ENCODE measurements around the gene GTF2A1L.

The GTF2A1L gene

DNA sequence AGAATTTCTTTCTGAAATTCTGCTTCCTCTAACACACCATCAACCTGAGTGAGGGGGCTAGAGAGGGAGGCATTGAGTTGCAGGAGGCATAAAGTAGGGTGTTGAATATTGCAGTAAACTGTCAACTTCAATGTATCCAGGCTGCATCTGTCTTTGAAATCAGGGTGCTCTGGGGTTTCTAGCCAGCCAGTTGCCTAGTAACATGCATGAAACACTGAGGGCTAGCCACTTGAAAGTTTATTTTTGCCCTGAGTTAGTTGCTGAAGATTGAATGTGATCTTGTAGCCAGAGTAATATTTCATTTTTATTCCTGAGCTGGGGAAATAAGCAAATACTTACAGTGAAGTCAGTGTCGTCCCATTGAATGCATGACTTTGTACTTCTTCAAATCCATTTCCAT lies 96.0 kb downstream of the GTF2A1L start:
- WGBS, 2 experiments, result 89% methylated on average over 1 of the region's 1 CpG; no CpG with 5 or more reads in 1 of the 2 experiments
- Histone ChIP-seq H3K36me3 (ENCODE audit: control insufficient read depth, insufficient read depth, low read length) (no peaks in the 10 kb centered on the region), H3K27me3 (ENCODE audit: control insufficient read depth, insufficient read depth, low read length, poor library complexity, severe bottlenecking) (no peaks in the 10 kb centered on the region), H3K9me3 (ENCODE audit: control insufficient read depth, low read length) (no peaks in the 10 kb centered on the region), H3K4me3 (ENCODE audit: insufficient read depth, low read depth, low read length) (no peak overlapping the region), H3K27ac (ENCODE audit: insufficient read depth, low read depth, low read length, poor library complexity, severe bottlenecking) (no peak overlapping the region), H3K4me1 (ENCODE audit: control insufficient read depth, insufficient read depth, low read length) (peaks cover 18% of the 10 kb centered on the region)

DNA sequence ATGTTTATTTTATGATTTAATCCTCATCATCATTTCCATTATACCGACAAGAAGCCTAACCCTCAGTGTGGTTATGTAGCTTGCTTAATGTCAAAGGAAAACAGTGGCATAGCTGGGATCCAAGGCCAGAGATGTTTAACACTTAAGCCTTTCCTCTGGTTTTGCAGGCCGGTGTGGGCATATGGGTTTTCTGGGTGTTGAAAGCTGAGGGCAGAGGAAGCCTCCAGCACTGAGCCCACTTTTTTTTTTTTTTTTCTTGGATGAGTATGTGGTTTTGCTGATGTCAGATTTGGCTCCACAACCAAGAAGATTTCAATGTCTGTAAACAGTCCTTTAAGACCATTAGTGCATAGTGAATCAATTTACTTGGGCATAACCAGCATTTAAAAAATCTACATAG lies 96.6 kb downstream of the GTF2A1L start:
- no peaks in the 10 kb centered on the region for H3K27me3 ChIP-seq (ENCODE audit: control insufficient read depth, insufficient read depth, low read length, poor library complexity, severe bottlenecking)
- H3K36me3 ChIP-seq (ENCODE audit: control insufficient read depth, insufficient read depth, low read length), result no peaks in the 10 kb centered on the region
- peaks cover 19% of the 10 kb centered on the region for H3K4me1 ChIP-seq (ENCODE audit: control insufficient read depth, insufficient read depth, low read length)
- no peak overlapping the region for H3K4me3 ChIP-seq (ENCODE audit: insufficient read depth, low read depth, low read length)
- 91 to 97% methylated on average over 1 to 2 of the region's 2 CpGs for WGBS, 2 experiments
- no peaks in the 10 kb centered on the region for H3K9me3 ChIP-seq (ENCODE audit: control insufficient read depth, low read length)
- no peak overlapping the region for H3K27ac ChIP-seq (ENCODE audit: insufficient read depth, low read depth, low read length, poor library complexity, severe bottlenecking)

DNA sequence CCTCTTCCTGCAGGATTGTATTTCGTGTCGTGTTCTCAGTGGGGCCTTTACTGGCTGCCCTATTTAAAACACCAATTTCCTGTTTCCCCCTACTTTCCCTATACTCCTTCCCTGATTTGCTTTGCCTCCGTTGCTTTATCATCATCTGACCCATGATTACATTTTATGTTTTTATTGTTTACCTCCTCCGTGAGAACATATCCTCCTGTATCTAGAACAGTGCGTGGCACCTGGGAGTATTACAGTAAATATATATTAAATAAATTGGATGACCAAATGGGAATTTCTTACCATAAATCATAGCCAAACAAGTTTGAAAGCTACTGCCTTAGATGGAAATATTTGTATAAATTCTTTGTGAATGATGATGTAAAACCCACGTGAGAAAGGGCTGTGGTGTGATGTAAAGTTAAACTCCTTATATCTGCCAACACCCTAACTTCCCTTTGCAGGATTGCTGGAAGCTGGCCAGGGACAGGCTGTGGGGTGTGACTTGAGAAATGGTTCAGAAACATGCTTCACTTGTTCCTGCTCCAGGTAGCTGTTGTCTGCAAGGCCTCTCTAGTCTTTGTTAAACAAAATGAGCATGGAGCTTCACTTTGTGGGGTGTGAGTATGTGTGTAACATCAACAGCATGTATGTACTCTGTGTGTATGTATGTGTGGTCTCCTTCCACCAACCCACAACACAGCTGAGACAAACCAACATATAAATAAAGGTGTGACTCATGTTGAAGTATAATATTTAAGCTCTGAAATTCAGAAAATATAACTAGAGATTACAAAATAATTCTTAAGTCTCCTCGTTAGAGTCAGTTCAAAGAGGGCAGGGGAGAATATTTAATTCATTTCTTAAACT lies 97.6 kb downstream of the GTF2A1L start:
- Histone ChIP-seq H3K9me3 (ENCODE audit: control insufficient read depth, low read length) (no peaks in the 10 kb centered on the region), H3K27me3 (ENCODE audit: control insufficient read depth, insufficient read depth, low read length, poor library complexity, severe bottlenecking) (no peaks in the 10 kb centered on the region), H3K36me3 (ENCODE audit: control insufficient read depth, insufficient read depth, low read length) (no peaks in the 10 kb centered on the region), H3K4me3 (ENCODE audit: insufficient read depth, low read depth, low read length) (no peak overlapping the region), H3K4me1 (ENCODE audit: control insufficient read depth, insufficient read depth, low read length) (peaks cover 23% of the 10 kb centered on the region), H3K27ac (ENCODE audit: insufficient read depth, low read depth, low read length, poor library complexity, severe bottlenecking) (no peak overlapping the region)
- 88% methylated on average over 4 to 5 of the region's 7 CpGs for whole genome bisulfite sequencing, 2 experiments

DNA sequence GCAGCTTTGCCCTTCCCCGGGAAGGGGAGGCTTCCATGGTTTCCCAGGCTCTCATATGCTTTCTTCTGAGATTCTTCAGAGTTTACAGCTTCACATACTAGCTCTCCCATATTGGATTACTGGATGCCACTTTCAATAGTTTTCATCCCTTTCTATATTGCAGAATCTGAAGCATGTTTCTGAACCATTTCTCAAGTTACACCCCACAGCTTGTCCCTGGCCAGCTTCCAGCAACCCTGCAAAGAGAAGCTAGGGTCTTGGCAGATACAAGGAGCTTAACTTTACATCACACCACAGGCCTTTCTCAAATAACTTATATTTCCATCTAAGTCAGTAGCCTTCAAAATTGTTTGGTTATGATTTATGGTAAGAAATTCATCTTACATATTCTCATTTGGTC lies 98.3 kb downstream of the GTF2A1L start:
- Histone ChIP-seq H3K9me3 (ENCODE audit: control insufficient read depth, low read length) (no peaks in the 10 kb centered on the region), H3K27ac (ENCODE audit: insufficient read depth, low read depth, low read length, poor library complexity, severe bottlenecking) (no peak overlapping the region), H3K4me1 (ENCODE audit: control insufficient read depth, insufficient read depth, low read length) (peaks cover 25% of the 10 kb centered on the region), H3K36me3 (ENCODE audit: control insufficient read depth, insufficient read depth, low read length) (no peaks in the 10 kb centered on the region), H3K4me3 (ENCODE audit: insufficient read depth, low read depth, low read length) (no peak overlapping the region), H3K27me3 (ENCODE audit: control insufficient read depth, insufficient read depth, low read length, poor library complexity, severe bottlenecking) (no peaks in the 10 kb centered on the region)
- WGBS, 2 experiments, result 87 to 88% methylated on average over 1 of the region's 1 CpG

DNA sequence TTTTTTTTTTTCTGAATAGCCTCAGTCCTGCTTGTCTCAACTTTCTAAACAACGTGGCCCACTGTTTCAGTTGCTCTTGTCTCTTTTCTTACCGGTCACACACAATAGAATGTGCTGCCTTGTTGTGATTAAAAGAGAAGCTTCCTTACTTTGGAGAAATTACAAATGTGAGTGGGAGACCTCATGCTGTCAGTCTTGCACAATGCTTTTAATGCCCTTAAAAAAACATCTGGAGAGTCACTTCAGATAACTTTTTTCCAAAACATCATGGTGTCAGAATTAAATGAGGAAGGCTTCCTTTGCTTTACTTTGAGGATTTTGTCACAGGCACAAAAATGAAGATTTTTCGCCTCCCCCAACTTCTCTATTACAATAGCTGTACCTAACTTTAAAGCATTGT lies 100.2 kb downstream of the GTF2A1L start:
- WGBS, 2 experiments, result 27% methylated on average over 1 to 3 of the region's 3 CpGs
- Histone ChIP-seq H3K4me3 (ENCODE audit: insufficient read depth, low read depth, low read length) (no peak overlapping the region), H3K4me1 (ENCODE audit: control insufficient read depth, insufficient read depth, low read length) (peaks cover 26% of the 10 kb centered on the region), H3K9me3 (ENCODE audit: control insufficient read depth, low read length) (no peaks in the 10 kb centered on the region), H3K27ac (ENCODE audit: insufficient read depth, low read depth, low read length, poor library complexity, severe bottlenecking) (no peak overlapping the region), H3K36me3 (ENCODE audit: control insufficient read depth, insufficient read depth, low read length) (no peaks in the 10 kb centered on the region), H3K27me3 (ENCODE audit: control insufficient read depth, insufficient read depth, low read length, poor library complexity, severe bottlenecking) (no peaks in the 10 kb centered on the region)

DNA sequence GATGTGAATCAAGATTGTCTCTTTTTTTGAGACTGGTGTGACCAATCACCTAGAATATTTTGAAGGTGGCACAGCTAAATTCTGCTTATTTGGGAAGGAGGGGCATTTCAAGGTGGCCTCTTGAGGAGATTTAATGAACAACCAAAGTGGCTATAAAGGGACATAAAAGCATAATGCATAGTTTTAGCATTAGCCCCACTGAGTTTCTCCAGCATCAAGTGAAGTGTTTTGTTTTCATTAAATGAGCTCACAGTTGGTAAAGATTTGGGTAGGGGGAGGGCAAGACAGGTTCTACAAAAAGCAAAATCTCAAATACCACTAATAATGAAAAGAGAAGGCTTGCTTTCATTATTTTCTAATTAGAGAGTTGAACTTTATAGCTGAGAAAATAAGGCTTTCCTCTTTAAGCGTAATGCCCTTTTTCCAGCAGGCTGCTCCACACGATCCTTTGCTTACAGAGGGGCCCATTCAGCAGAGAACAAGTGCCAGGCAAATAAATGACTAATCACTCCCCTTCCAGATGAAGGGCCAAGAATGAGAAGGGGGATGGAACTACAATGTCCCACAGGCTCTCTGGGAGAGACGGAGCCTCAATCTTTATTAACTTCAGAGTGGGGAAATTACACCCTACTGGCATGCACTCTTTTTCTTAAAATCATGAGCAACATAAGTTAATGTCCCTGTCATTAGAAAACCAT lies 102.0 kb downstream of the GTF2A1L start:
- no peak overlapping the region for H3K27ac ChIP-seq (ENCODE audit: insufficient read depth, low read depth, low read length, poor library complexity, severe bottlenecking)
- 13 to 31% methylated on average over 3 of the region's 3 CpGs for WGBS, 2 experiments

DNA sequence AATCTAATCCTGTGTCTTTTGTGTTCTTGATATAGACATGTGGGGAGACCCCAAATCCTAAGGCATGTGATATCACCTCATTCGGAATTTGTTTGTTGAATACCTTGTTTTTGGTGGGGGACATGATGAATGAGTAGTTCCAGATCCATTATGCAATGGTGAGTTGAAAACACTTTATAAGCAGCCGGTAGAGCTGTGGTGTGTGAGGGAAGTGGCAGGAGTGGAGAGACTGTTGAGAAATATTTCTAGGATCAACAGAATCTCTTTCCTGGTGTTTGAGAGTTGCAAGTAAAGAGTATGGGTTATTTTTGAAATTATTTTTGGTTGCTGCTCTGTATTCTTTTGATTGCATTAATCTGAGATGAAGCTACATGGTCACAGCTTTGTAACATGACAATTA lies 103.5 kb downstream of the GTF2A1L start:
- no peaks in the 10 kb centered on the region for H3K9me3 ChIP-seq (ENCODE audit: control insufficient read depth, low read length)
- 93 to 96% methylated on average over 2 of the region's 2 CpGs for WGBS, 2 experiments
- no peak overlapping the region for H3K27ac ChIP-seq (ENCODE audit: insufficient read depth, low read depth, low read length, poor library complexity, severe bottlenecking)
- no peaks in the 10 kb centered on the region for H3K27me3 ChIP-seq (ENCODE audit: control insufficient read depth, insufficient read depth, low read length, poor library complexity, severe bottlenecking)
- no peaks in the 10 kb centered on the region for H3K36me3 ChIP-seq (ENCODE audit: control insufficient read depth, insufficient read depth, low read length)
- H3K4me1 ChIP-seq (ENCODE audit: control insufficient read depth, insufficient read depth, low read length), result peaks cover 30% of the 10 kb centered on the region
- no peak overlapping the region for H3K4me3 ChIP-seq (ENCODE audit: insufficient read depth, low read depth, low read length)

More for the DNA sequence above, 102.0 kb downstream of the GTF2A1L start:
- Histone ChIP-seq H3K36me3 (ENCODE audit: control insufficient read depth, insufficient read depth, low read length) (no peaks in the 10 kb centered on the region), H3K4me3 (ENCODE audit: insufficient read depth, low read depth, low read length) (no peak overlapping the region), H3K9me3 (ENCODE audit: control insufficient read depth, low read length) (no peaks in the 10 kb centered on the region), H3K27me3 (ENCODE audit: control insufficient read depth, insufficient read depth, low read length, poor library complexity, severe bottlenecking) (no peaks in the 10 kb centered on the region), H3K4me1 (ENCODE audit: control insufficient read depth, insufficient read depth, low read length) (peaks cover 30% of the 10 kb centered on the region)

DNA sequence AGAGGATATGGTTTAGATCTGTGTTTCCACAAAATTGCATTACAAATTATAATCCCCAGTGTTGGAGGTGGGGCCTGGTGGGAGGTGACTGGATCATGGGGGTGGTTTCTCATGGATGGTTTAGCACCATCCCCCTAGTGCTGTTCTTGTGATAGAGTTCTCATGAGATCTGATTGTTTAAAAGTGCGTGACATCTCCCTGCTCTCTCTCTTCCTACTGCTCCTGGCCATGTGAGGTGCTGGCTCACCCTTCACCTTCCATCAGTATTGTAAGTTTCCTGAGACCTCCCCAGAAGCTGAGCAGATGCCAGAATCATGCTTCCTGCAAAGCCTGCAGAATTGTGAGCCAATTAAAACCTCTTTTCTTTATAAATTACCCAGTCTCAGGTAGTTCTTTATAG lies 104.7 kb downstream of the GTF2A1L start:
- H3K4me3 ChIP-seq (ENCODE audit: insufficient read depth, low read depth, low read length), result no peak overlapping the region
- no peaks in the 10 kb centered on the region for H3K27me3 ChIP-seq (ENCODE audit: control insufficient read depth, insufficient read depth, low read length, poor library complexity, severe bottlenecking)
- H3K36me3 ChIP-seq (ENCODE audit: control insufficient read depth, insufficient read depth, low read length), result no peaks in the 10 kb centered on the region
- WGBS, 2 experiments, result 87 to 96% methylated on average over 1 of the region's 1 CpG
- peaks cover 30% of the 10 kb centered on the region for H3K4me1 ChIP-seq (ENCODE audit: control insufficient read depth, insufficient read depth, low read length)
- H3K9me3 ChIP-seq (ENCODE audit: control insufficient read depth, low read length), result no peaks in the 10 kb centered on the region
- no peak overlapping the region for H3K27ac ChIP-seq (ENCODE audit: insufficient read depth, low read depth, low read length, poor library complexity, severe bottlenecking)

DNA sequence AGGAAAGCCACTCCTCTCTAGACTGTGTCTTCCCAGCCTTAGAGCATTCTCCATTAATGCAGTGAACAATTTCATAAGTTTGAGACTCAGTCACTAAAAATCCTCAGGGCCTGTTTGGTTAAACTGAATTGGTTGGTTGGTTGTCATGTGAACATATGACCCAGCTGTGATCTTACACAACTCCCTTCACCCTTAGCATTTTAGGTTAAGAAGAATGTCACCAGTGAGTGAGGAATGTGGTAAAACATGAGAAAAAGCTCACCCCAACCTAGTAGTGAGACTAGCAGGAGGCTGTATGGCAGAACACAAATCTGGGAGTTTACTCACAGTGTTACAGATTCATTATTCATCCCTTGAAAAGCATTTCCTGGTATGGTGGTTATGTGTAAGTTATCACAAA lies 105.5 kb downstream of the GTF2A1L start:
- Histone ChIP-seq H3K4me1 (ENCODE audit: control insufficient read depth, insufficient read depth, low read length) (peaks cover 22% of the 10 kb centered on the region), H3K27me3 (ENCODE audit: control insufficient read depth, insufficient read depth, low read length, poor library complexity, severe bottlenecking) (no peaks in the 10 kb centered on the region), H3K9me3 (ENCODE audit: control insufficient read depth, low read length) (no peaks in the 10 kb centered on the region), H3K4me3 (ENCODE audit: insufficient read depth, low read depth, low read length) (no peak overlapping the region), H3K36me3 (ENCODE audit: control insufficient read depth, insufficient read depth, low read length) (no peaks in the 10 kb centered on the region), H3K27ac (ENCODE audit: insufficient read depth, low read depth, low read length, poor library complexity, severe bottlenecking) (no peak overlapping the region)

DNA sequence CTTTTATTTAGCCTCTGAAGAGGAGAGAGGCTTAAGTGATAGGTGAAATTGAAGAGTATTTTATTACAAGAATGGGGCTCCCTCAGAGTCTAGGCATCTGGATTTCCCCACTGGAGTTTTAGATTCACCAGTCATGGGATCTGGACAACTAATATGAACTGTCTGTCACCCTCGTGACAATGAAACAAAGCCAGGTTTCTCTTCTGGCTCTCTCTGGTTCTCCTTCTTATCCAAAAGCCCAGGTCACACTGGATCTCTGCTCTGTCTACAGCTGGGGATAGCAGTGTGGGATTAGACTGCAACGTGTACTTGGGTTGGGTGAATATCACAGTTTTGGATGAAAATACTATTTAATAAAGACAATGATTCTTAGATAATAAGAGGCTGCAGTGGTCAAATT lies 106.6 kb downstream of the GTF2A1L start:
- no peak overlapping the region for H3K4me3 ChIP-seq (ENCODE audit: insufficient read depth, low read depth, low read length)
- H3K27ac ChIP-seq (ENCODE audit: insufficient read depth, low read depth, low read length, poor library complexity, severe bottlenecking), result no peak overlapping the region
- peaks cover 24% of the 10 kb centered on the region for H3K4me1 ChIP-seq (ENCODE audit: control insufficient read depth, insufficient read depth, low read length)
- no peaks in the 10 kb centered on the region for H3K9me3 ChIP-seq (ENCODE audit: control insufficient read depth, low read length)
- H3K27me3 ChIP-seq (ENCODE audit: control insufficient read depth, insufficient read depth, low read length, poor library complexity, severe bottlenecking), result no peaks in the 10 kb centered on the region
- H3K36me3 ChIP-seq (ENCODE audit: control insufficient read depth, insufficient read depth, low read length), result no peaks in the 10 kb centered on the region
- 78 to 93% methylated on average over 2 of the region's 2 CpGs for WGBS, 2 experiments
